Activated CD8-positive, alpha-beta memory T cell treated with anti-CD3 and anti-CD28 coated beads for 4 hours (primary cell): ENCODE data around the gene WDR55.
"Not testable (repeated sequence)": the region's sequence is repeated elsewhere in the genome, so short reads cannot be mapped to it uniquely, and the experiment has no call there.

Source experiments
- DNase-seq, 2 donors: peaks; one replicate each; pipeline ENCODE4 v3.0.0-alpha.2; 2020; ENCODE audit warnings: low read depth in 2 of 2

Gene WDR55, protein sequence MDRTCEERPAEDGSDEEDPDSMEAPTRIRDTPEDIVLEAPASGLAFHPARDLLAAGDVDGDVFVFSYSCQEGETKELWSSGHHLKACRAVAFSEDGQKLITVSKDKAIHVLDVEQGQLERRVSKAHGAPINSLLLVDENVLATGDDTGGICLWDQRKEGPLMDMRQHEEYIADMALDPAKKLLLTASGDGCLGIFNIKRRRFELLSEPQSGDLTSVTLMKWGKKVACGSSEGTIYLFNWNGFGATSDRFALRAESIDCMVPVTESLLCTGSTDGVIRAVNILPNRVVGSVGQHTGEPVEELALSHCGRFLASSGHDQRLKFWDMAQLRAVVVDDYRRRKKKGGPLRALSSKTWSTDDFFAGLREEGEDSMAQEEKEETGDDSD

DNA sequence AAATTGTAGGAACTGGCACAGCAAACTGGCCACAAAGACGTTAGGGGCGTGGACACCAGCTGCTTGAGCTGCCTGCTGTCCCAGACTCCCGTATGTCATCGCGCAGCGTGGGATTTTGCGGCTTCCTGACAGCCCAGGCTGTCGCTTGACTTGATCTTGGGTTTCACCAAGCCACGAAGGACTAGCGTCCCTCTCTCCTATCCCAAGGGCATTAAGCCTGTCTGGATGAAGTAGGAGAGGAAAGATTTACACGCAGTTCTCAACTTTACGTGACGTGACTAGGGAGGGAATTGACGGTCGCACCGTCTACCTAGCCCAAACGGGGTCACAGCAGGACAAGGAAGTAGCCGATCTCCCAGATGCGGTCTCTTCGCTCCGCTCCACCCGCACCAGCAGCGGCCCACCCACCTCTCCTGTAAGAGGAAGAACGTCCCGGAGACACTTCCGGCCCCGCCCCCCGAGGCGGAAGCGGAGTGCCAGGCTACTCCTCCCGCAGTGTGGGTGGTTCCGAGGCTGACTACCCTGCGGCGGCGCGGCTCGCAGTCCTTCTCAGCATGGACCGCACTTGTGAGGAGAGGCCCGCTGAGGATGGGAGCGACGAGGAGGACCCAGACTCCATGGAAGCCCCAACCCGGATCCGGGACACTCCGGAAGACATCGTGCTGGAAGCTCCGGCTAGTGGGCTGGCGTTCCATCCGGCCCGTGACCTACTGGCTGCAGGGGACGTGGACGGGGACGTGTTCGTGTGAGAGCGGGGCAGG, at the start of gene WDR55:
WDR55 (plus strand) TSS at position 546 of the 761 bp plus-strand sequence; CDS start at position 555, 9 bp downstream.
- peak; percentile 93 to 94 for DNase-seq

DNA sequence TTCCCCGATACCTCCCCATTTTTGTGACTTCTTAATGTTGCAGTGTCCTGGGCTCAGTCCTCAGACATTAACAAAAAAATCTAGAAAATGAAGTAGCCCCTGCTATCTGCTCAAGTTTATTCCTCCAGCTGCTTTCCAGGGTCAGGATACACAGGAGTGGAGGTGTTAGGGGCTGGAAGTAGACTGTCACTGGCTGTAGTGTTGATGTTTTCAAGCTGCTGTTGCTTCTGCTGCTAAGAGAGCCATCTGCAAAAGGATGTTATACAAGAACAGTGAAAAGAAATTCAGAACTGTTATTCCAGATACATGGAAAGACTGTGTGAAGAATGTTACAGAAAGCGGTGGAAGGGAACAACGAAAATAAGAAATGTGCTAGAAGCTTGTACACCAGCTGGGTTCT, 42.4 kb upstream of the WDR55 start:
- DNase-seq, result no peak

DNA sequence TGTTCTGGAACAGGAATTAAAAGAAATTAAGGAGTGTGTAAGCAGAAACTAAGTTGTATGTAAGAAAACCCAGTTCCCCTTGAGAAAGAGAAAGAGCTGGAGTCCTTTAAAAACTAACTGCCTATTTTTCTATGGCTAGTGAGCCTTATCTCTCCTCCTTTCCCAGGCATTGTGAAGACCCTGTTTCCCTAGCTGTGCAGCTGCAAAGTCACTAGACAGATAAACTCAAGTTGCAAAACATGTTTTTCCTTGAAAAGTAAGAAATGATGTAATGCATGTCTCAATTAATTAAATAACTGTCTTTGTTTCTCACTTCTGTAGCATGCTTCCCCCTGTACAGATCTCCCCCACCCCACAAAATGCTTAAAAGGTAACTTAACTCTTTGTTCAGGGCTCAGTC, 41.6 kb upstream of the WDR55 start:
- DNase-seq, result not testable (repeated sequence)

DNA sequence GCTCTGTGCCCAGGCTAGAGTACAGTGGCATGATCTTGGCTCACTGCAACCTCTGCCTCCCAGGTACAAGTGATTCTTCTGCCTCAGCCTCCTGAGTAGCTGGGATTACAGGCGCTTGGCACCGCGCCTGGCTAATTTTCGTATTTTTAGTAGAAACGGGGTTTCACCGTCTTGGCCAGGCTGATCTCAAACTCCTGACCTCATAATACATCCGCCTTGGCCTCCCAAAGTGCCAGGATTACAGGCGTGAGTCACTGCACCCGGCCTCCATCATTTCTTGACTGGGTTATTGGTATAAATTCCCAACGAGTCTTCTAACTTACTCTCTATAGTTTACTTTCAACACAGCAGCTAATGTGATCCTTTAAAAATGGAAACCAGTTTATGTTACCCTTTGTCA, 39.8 kb upstream of the WDR55 start:
- DNase-seq, result not testable (repeated sequence)

DNA sequence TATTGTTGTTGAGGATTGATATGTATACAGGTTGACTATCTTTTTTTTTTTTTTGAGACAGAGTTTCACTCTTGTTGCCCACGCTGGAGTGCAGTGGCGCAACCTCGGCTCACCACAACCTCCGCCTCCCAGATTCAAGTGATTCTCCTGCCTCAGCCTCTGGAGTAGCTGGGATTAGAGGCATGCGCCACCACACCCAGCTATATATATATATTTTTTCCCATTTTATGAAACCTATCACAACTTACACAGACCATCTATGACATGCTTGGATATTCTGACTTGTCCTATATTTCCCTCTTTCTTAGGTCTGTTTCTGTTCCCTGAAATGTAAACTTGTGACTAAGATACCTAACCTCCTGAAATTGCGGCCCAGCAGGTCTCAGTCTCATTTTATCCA, 36.7 kb upstream of the WDR55 start:
- no peak for DNase-seq

DNA sequence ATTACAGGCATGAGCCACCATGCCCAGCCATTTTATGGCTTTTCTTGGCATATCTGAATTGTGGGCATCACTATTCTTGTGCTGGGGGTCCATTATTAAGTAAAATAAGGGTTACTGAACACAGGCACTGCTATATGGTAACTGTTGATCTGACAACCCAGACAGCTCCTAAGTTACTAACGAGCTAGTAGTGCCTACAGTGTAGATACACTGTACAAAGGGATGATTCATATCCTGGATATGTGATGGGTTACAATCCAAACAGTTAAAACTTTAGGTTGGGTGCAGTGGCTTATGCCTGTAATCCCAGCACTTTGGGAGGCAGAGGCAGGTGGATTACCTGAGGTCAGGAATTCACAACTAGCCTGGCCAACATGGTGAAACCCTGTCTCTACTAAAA, 36.0 kb upstream of the WDR55 start:
- DNase-seq, result no peak

DNA sequence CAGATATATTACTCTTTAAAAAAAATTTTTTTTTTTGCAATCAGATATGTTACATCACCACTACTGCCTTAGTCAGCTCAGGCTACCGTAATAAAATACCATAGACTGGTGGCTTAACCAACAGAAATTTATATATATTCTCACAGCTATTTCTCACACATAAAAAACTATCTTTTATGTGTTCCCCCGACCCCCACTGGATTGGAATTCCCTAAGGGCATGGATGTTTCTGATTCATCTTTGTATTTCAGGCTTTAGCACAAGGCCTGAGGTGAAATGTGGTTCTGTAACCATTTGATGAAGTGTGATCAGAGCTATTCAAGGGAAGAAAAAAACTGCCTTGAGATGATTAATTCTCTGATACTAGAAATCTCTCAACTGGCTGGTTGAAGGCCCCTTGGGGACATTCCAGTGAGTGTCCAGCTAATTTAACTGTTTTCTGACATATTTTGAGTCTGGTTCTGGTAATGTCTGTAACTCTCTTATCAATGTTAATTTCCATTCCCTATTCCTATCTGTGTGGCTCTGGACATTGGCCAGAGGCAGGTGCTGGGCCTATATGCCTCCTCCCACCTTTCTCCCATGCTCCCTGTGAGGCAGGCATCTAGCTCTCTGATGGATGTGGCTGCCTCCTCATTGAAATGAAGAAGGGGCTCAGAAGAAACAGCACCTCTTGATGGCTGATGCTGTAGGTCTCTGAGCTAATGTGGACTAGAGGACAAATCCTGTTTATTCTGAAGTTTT, 34.2 kb upstream of the WDR55 start:
- no peak for DNase-seq

DNA sequence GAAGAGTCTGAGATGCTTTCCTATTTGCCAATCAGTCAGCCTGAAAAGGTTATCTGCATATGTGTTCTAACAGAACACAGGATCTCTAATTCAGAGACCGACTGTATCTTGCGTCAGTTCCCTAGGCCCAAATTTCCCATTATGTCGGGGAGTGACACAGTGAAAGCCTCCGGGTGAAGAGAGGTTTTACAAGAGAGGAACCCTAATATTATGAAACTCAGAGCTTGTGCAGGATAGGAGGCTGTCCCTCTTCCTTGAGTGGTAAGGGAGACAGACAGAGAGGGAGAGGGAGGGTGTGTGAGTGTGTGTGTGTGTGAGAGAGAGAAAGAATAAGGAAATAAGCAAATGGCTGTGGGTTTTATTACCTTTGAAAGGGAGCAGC, 33.7 kb upstream of the WDR55 start:
- no peak for DNase-seq

DNA sequence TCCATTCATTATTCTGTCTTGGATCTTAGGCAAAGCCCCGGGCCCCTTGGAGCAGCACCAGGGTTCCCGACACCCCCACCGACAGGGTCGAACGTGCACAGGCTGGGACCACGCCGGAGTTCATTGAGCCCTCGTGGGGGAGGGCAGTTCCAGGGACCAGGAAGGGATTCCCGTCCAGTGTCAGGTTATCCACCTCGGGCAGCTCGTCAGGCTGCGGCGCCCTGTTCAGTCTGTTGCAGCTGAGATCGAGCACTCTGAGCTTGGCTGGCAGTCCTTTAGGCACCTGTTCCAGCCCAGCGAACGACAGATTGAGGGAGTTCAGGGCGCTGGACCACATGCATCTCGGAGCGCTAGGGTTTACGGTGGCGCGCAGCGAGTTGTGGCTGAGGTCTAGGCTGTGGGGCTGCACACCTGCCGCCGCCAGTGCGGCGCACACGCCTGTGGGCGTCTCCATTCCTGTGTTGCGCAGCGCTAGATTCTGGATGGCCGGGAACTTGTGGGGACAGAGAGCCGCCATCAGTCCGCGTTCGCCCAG, 32.8 kb upstream of the WDR55 start:
- DNase-seq, result no peak

DNA sequence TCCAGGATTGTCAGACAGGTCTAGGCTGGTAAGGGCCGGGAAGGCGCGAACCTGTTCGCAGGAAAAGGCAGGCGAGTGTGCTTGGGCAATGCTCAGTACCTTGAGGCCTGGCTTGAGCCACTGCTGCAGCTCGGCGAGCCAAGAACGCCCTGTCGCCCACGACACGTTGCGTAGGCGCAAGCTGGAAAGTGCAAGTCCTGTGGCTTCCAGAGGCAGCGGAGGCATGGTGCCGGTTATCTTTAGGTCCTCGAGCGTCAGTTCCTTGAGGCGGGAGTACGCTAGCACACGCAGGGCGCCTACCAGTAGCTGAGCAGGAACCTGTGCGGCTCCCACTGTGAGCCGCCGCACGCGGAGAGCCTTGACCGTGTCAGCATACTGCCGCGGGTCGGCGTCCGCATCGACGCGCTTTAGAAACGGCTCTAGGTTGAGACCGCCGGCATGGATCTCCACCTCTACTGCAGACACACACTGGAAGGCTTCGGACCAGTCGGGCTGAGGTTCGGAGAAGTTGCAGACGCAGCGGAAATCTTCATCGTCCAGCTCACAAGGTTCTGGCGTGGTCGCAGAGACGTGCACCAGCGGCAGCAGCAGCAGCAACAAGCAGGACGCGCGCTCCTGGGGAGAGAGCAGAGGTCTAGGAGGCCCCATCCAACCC, 32.2 kb upstream of the WDR55 start:
- peak in 1 of 2 donors; percentile 22 for DNase-seq

DNA sequence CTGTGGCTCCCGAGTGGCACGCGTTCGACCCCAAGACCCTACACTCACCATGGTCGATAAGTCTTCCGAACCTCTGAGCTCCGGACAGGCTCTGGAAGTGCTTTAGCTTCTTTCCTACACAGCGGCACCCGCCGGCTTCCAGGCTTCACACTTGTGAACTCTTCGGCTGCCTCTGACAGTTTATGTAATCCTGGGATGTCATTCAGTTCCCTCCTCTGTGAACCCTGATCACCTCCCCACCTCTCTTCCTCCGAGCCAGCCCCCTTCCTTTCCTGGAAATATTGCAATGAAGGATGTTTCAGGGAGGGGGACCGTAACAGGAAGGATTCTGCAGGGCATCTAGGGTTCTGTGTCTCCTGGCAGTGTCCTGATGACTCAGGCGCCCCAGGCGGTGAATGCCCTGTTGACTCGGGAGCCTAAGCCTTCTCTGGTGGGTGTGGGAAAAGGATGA, 31.7 kb upstream of the WDR55 start, which contains the start of gene CD14:
CD14 (minus strand) TSS at position 155 of the 451 bp plus-strand sequence; CDS start at position 51, 104 bp downstream.
- no peak for DNase-seq

DNA sequence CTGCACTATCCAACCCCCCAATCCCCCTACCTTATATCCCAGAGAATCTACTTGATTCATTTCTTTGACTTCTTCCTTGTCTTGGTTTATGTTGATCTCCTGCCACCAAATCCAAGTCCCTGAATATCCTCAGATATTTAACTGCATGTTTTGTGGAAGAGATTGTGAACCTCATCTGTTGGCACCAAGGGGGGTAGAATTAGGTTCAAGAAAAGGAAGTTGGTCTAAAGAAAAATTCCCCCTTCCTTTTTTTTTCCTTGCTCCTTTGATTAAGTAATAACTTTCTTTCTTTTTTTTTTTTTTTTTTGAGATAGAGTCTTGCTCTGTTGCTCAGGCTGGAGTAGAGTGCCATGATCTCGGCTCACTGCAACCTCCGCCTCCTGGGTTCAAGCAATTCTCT, 31.2 kb upstream of the WDR55 start:
- no peak for DNase-seq

DNA sequence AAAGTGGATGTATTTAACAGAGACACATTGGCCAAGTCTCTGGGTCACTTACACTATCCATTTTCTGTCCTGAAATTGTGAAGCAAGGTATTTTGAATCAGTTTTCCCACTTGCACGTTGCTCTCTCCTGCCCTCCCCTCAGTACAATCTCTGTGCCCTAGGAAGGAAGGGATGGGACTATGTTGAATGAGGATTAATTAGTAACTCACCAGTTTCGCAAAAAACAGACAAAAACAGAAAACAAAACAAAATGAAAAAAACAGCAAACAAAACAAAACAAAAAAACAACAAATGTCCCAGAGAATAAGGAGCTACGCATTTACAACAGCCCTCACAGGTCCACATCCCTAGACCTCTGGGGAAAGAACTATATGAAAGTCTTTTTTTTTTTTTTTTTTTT, 30.6 kb upstream of the WDR55 start:
- DNase-seq, result no peak

DNA sequence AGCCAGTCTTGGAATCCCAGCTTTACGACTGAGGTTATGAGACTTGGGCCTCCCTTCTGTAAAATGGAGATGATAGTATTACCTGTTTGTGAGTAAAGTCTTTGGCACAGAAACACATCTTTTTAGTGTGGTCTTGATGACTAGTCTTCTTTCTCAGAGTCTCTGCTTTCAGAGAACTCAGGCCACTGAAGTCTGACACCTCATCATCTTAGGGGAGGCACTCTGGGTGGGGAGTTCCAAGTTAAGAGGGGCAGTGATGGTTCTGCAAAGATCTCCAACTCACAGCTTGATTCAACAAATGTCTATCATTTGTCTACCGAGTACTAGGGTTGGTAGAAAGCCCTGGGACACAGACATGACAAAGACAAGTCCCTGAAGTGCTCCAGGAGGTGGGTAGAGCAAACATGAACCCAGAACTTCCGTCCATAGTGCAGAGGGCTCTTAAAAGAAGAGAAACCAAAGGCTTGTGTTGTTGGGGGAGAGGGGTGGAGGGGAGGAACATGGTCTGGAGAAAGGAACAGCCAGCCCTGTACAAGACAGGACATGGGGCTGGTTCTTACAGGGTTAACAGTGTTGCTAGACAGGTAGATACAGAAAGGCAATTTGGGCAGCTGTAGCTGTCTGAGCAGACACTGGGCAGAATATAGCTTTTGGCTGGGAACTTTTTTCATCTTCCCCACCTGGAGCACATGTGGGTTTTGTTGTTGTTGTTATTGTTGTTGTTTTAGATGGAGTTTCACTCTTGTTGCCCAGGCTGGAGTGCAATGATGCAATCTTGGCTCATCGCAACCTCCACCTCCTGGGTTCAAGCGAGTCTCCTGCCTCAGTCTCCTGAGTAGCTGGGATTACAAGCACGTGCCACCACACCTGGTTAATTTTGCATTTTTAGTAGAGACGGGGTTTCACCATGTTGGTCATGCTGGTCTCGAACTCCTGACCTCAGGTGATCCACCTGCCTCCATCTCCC, 29.1 kb upstream of the WDR55 start:
- no peak for DNase-seq

DNA sequence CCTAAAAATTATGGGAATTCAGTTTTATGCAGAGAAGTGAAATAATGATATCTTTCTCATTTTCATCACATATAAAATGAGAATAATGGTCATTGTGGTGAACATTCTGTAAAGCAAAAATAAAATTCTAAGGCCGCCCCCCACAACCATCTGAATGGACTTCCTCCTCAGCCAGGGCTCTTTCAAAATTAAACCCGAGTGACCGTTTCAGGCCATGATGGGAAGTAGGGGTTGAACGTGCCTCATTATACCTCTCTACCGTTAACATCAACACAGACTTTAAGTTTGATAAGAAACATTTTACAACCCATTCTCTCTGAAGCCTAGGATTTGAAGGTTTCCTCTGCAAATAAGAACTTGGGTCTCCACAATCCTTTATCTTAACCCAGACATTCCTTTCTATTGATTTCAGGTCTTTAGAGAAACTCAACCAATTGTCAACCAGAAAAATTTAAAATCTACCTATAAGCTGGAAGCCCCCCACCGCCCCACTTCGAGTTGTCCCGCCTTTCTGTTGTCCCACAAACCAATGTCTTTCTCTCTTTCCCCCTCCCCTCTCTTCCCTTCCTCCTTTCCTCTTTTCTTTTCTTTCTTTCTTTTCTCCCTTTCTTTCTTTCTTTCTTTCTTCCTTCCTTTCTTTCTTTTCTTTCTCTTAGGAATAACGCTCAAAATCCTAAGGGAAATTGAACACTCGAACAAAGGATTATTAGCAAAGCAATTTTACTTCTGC, 27.2 kb upstream of the WDR55 start:
- no peak for DNase-seq

DNA sequence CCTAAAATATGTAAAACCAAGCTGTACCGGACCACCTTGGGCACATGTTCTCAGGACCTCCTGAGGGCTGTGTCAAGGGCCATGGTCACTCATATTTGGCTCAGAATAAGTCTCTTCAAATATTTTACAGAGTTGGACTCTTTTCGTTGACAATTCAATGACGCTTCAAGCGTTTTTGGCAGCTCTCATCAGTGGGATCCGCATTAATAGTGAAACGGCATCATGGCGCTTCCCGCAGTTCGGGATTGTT, 25.9 kb upstream of the WDR55 start:
- DNase-seq, result not testable (repeated sequence)

DNA sequence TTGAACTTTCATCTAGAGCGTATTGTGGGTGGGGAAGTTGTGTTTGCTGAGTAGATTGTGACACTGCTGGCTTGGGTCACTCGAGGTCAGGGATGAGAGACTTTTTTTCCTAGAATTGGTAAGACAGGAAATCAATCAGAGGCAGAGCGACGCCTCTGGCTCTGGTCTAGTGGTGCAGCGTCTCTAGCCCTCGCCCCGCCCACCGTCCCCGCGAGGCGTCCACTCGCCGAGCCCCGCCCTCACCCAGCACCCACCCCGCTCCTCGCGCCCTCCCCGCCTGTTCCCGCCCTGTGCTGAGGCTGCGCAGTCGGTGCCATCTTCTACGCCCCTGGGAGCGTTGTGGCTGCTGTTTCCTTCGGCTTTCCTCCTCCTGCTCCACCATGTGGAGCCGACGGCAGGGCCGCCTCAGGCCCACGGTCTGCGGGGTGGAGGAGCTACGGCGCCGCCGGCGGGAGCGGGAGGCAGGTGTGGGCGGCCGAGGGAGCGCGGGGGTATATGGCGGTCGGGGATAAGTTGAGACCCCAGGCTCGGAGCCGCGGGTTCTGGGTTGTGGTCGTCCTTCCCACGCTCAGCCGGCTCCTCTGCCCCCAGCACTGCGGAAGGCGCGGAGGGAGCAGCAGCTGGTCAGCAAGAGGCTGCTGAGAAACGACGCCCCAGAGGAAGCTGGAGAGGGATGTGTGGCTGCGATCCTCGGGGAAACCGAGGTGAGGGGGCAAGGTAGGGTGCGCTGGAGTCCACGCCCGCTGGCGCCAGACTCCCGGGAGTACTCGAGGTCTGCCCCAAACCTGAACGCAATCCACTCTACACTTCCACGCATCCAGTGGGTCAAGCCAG, 25.3 kb upstream of the WDR55 start, which contains the start of gene TMCO6:
TMCO6 (plus strand) TSS at position 304 of the 834 bp plus-strand sequence; CDS start at position 381, 77 bp downstream.
- peak; percentile 92 to 93 for DNase-seq

DNA sequence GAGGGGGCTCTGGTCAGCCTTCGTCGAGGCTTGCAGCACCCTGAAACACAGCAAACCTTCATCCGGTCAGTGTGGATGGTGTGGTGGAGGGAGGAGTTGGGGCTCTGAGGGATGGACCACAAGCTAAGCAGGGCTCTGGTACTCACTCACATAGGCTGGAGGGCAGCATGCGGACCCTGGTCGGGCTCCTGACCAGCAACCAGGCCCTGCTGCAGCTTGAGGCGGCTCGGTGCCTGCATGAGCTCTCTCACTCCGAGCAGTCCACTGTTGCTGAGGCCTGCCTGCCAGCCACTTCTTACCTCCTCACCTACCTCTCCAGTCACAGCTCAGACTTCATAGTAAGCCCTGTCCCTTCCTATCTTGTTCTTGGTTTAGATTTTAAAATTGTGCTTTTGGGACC, 23.0 kb upstream of the WDR55 start:
- DNase-seq, result no peak

DNA sequence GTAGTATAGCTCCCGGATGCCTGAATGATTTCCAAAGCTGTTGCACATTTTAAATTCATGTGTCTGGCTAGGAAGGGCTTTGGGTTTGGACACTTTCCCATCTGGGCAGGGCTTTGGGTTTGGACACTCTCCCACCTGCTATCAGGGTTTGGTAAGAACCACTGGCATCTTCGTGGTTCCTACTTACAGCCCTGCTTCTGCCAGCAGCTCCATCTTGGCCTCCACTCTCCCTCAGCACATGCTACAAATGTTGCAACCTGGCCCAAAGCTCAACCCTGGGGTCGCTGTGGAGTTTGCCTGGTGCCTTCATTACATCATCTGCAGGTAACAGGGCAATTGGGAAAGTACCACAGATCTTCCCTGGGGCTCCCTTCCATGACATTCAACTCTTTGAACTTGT, 22.0 kb upstream of the WDR55 start:
- DNase-seq, result no peak
